Kidney capillary endothelial cell (primary cell): ENCODE results near the gene DDX42.
"Not testable (repeated sequence)": the region's sequence is repeated elsewhere in the genome, so short reads cannot be mapped to it uniquely, and the experiment has no call there.

ENCODE experiments used
- DNase-seq: peaks from one replicate; pipeline ENCODE4 v3.0.0-alpha.2; 2018; ENCODE audit warnings: low spot score

The DDX42 gene

GRCh38 chr17:63780928-63781327, 7.0 kb downstream of the DDX42 start:
- DNase-seq, result no peak

- DNase-seq, result no peak
These were observed 9.6 kb downstream of the DDX42 start for GRCh38 chr17:63783522-63783921.

GRCh38 chr17:63785556-63785955, 11.6 kb downstream of the DDX42 start:
- peak; percentile 18 for DNase-seq

GRCh38 chr17:63786117-63786516, 12.1 kb downstream of the DDX42 start:
- no peak for DNase-seq

GRCh38 chr17:63786971-63787711, 13.2 kb downstream of the DDX42 start:
- DNase-seq, result no peak

GRCh38 chr17:63790057-63790456, 16.1 kb downstream of the DDX42 start:
- DNase-seq, result no peak

- DNase-seq, result no peak
These were observed 18.2 kb downstream of the DDX42 start for GRCh38 chr17:63792055-63792729.

GRCh38 chr17:63796375-63796774, 22.4 kb downstream of the DDX42 start:
- not testable (repeated sequence) for DNase-seq

DNA sequence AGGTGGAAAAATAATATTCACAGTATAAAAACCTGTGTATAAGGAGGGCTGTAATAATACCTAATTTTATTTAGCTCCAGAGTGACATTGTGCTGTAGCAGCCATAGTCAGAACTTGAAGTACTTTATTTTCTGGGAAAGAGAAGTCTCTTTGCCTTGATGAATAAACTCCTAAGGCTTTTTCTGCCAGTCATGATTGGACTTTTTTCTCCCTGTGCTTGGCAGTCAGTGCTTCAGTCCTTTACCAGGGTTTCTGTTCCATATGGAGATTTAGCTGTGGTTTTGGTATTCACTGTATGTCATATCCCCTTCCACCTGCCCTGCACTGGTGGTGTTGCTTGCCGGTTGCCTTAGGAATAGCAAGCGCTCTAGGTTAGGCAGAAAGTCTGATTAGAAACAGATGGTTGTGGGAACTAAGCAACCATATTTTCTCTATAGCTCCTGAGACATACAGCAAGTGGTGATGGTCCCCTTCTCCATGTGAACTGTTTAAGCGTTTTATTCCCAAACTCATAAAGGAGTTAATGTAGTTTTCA, 24.7 kb downstream of the DDX42 start:
- no peak for DNase-seq

DNA sequence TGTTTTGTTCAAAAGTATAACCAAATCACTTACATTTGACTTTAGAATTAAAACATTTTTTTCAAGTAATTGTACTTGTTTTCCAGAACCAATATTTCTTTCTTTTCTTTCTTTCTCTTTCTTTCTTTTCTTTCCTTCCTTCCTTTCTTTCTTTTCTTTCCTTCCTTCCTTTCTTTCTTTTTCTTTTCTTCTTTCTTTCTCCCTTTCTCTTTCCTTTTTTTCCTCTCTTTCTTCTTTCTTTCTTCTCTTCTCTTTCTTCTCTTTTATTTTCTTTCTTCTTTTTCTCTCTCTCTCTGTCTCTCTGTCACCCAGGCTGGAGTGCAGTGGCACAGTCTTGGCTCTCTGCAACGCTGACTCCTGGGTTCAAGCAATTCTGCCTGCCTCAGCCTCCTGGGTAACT, 26.8 kb downstream of the DDX42 start:
- no peak for DNase-seq

- DNase-seq, result no peak
These were observed 30.4 kb downstream of the DDX42 start for GRCh38 chr17:63804328-63804727.

DNA sequence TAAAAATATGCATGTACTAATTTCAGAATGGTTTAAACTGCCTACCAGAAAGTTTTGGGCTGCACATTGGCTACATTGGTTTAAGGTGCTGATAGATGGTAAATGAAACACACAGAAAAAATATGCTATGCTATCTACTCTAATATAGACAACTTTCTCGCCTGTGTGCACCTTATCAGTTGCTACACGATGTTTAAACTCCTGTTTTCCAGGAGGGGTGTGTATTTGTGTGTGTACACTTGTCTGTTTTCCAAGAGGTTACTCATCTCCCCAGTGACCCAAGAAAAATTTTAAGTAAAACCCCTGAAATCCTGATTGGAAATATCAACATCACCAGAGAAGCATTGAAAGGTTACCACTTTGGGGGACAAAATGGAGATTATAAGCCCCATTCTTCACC, 31.6 kb downstream of the DDX42 start:
- no peak for DNase-seq

- DNase-seq, result no peak
These were observed 36.0 kb downstream of the DDX42 start for GRCh38 chr17:63809970-63810369.

DNA sequence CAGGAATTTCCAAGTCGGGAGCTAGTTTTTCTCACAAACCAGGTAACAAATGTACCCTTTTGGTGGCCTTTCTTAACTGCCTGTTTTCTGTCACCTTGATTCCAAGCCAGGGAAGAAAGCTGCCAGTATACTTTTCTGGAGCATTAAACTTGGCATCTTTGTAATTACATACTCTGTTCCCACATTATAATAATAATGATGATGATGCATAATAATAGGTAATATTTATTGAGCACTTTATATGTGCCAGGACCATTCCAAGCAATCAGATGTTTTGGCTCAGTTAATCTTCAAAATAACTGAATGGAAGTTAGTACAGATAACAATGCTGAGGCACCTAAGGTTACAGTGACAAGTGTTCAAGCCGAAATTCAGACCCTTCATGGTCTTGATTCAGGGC, 42.2 kb downstream of the DDX42 start:
- DNase-seq, result no peak

DNA sequence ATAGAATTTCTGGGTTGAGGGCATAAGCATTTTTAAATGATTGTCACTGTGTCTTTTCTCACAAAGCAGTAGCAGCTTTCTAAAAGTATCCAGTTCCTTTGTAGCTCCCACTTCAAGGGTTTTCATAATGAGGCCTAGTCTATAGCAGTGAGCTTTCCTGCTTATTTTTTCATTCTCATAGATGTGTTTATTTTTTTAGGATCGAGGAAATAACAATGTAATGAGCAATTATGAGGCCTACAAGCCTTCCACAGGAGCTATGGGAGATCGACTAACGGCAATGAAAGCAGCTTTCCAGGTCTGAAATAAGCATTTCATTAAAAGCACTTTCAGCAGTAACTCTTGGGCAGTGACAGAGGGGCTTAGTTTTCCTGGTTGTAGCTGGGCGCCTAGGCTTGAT, 42.7 kb downstream of the DDX42 start:
- DNase-seq, result no peak

GRCh38 chr17:63817736-63818385, 43.9 kb downstream of the DDX42 start:
- no peak for DNase-seq

- DNase-seq, result no peak
These were observed 45.2 kb downstream of the DDX42 start for GRCh38 chr17:63819131-63819530.

DNA sequence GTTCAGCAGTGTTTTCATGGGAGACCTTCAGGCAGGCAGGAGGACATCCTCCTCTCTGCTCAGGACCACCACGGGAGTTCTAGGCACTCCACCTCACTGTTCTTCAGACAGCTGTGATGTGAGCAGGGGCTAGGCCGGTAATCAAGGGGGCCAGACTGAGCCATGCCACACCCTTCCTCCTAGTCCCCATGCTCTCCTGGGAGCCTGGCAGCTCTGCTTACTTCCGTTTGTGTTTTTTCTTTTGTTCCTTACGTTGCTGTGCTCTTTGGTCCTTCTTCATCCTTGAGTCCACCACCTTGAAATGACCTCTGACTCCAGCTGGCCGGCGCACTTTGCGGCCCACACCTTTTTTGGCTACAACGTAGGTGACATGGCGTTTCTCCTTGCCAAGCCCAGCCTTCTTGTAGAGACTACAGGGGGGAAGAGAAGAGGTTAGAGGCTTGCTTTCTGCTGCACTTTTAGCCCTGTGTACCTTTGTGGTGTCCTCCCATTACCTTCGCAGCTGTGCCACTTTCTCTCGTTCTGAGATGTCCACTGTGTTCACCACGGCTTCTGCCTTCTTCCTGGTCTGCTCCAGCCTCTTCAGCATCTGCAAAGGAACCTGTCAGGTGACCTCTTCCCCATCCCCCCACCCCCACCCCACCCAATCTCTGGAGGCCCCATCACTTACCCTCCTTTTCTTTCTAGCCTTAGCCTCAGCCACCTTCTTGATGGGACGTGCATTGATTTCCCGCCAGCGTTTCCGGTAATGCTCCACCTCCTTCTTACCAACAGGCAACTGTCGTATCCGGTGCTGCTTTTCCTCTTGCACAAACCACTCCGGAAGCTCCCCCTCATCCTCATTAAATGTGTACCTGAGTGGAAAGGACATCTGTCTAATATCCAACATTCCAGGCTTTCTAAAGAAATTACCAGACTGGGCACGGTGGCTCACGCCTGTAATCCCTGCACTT, 45.9 kb downstream of the DDX42 start:
- DNase-seq, result no peak

GRCh38 chr17:63820963-63821561, 47.1 kb downstream of the DDX42 start:
- no peak for DNase-seq

- DNase-seq, result no peak
These were observed 47.8 kb downstream of the DDX42 start for GRCh38 chr17:63821804-63822203.

GRCh38 chr17:63822537-63822936, 48.6 kb downstream of the DDX42 start:
- DNase-seq, result no peak
